Endothelial cell of umbilical vein (primary cell): ENCODE measurements around the gene OMD. TPM values are rescaled to one million over a fixed set of nuclear protein-coding genes. Genes with fewer than 3 reads are reported as not detected.

Experiments
- BruUV-seq: library from RNA; stranded (reverse); fragments of 400-500 nt; replicated peaks from 2 replicates; lab custom pipeline; 2021; lab: Mats Ljungman, UMichigan
- CTCF ChIA-PET: fragments of 300-600, 350-600 bp; sonication (Branson Sonifier 250); formaldehyde crosslinking; loops from one replicate; lab custom pipeline; 2021; ENCODE audit warnings: antibody characterized with exemption, inconsistent platforms; lab: Charles Lee
- POLR2A ChIA-PET: fragments of 300-600, 350-600 bp; sonication (Branson Sonifier 250); formaldehyde crosslinking; loops from one replicate; lab custom pipeline; 2021; ENCODE audit warnings: antibody characterized with exemption, inconsistent platforms; lab: Charles Lee
- DNase-seq: peaks from one replicate; pipeline ENCODE4 v3.0.0-alpha.2; 2011; ENCODE audit warnings: low read depth, low spot score
- FAIRE-seq: peaks from 2 replicates; lab custom pipeline; 2011; peaks lifted over from hg19 to GRCh38; lab: Jason Lieb, UNC
- H2AFZ ChIP-seq: 2 replicates; pipeline ENCODE4 v1.6.0; 2012; ENCODE audit warnings: low read depth, low read length, control low read depth, inconsistent platforms
- H3K27ac ChIP-seq: 2 replicates; pipeline ENCODE4 v1.5.1; 2011; ENCODE audit warnings: low read depth, mild to moderate bottlenecking, control low read depth, low read length, moderate library complexity; ENCODE audit not compliant: insufficient read depth
- H3K27me3 ChIP-seq, 2 experiments: 2 replicates each; pipeline versions ENCODE4 v1.6.0 to v1.6.1; 2011; ENCODE audit warnings: low read length in 2 of 2, mixed read lengths in 1 of 2; ENCODE audit not compliant: control insufficient read depth in 2 of 2, insufficient read depth in 2 of 2
- H3K36me3 ChIP-seq, 2 experiments: 2 replicates in 1 of 2; 3 replicates in 1 of 2; pipeline ENCODE4 v1.5.1; 2011; ENCODE audit warnings: low read length in 2 of 2, mild to moderate bottlenecking in 1 of 2, moderate library complexity in 1 of 2; ENCODE audit not compliant: control insufficient read depth in 2 of 2, insufficient read depth in 2 of 2; ENCODE audit errors: extremely low read depth in 1 of 2
- H3K4me1 ChIP-seq: 3 replicates; pipeline ENCODE4 v1.5.1; 2011; ENCODE audit warnings: mild to moderate bottlenecking, low read length; ENCODE audit not compliant: control insufficient read depth, insufficient read depth; ENCODE audit errors: extremely low read depth
- H3K4me2 ChIP-seq: 2 replicates; pipeline ENCODE4 v1.6.1; 2011; ENCODE audit warnings: low read length, control low read depth, mixed read lengths; ENCODE audit not compliant: insufficient read depth
- H3K4me3 ChIP-seq, 3 experiments: fragments of 200-600 bp in 1 of 3; sonication (generic), shearing (Covaris generic) in 1 of 3; replicated peaks in 1 of 3; 2 replicates each; pipeline ENCODE4 v1.5.1; 2011 to 2016; ENCODE audit warnings: control low read depth in 3 of 3, low read length in 3 of 3, mild to moderate bottlenecking in 2 of 3, inconsistent platforms in 1 of 3, low read depth in 1 of 3, moderate library complexity in 1 of 3; ENCODE audit not compliant: insufficient read depth in 1 of 3
- H3K79me2 ChIP-seq: 2 replicates; pipeline ENCODE4 v1.6.0; 2012; ENCODE audit warnings: low read length, inconsistent platforms; ENCODE audit not compliant: control insufficient read depth, insufficient read depth
- H3K9ac ChIP-seq: replicated peaks from 2 replicates; pipeline ENCODE3; 2011; ENCODE audit warnings: low read length, control low read depth; ENCODE audit not compliant: insufficient read depth; ENCODE audit errors: extremely low read depth
- H3K9me1 ChIP-seq: replicated peaks from 3 replicates; pipeline ENCODE4 v1.6.0; 2011; ENCODE audit warnings: mild to moderate bottlenecking, low read length; ENCODE audit not compliant: control insufficient read depth, insufficient read depth; ENCODE audit errors: extremely low read depth
- H3K9me3 ChIP-seq: replicated peaks from 2 replicates; pipeline ENCODE4 v1.5.1; 2012; ENCODE audit warnings: low read length, inconsistent platforms; ENCODE audit not compliant: control insufficient read depth, insufficient read depth
- H4K20me1 ChIP-seq: replicated peaks from 2 replicates; pipeline ENCODE3; 2011; ENCODE audit warnings: mild to moderate bottlenecking, low read length; ENCODE audit not compliant: control insufficient read depth, insufficient read depth; ENCODE audit errors: extremely low read depth
- EZH2 ChIP-seq: IDR thresholded peaks from 2 replicates; pipeline ENCODE4 v1.6.1; 2012; ENCODE audit warnings: borderline replicate concordance, low read depth, mild to moderate bottlenecking, moderate library complexity, low read length, inconsistent platforms; ENCODE audit not compliant: severe bottlenecking
- FOS ChIP-seq: IDR thresholded peaks from 2 replicates; pipeline ENCODE4 v1.6.1; 2011; ENCODE audit warnings: mild to moderate bottlenecking, low read length, moderate library complexity, borderline replicate concordance; ENCODE audit not compliant: insufficient read depth
- GATA2 ChIP-seq: IDR thresholded peaks from 2 replicates; pipeline ENCODE4 v1.7.0; 2011; ENCODE audit warnings: low read depth, mild to moderate bottlenecking, moderate library complexity, mixed read lengths, low read length; ENCODE audit not compliant: insufficient read length, insufficient read depth
- JUN ChIP-seq: IDR thresholded peaks from 2 replicates; pipeline ENCODE4 v1.6.1; 2011; ENCODE audit warnings: borderline replicate concordance, low read depth; ENCODE audit not compliant: insufficient read length, insufficient read depth
- MYC ChIP-seq: IDR thresholded peaks from one replicate; pipeline ENCODE4 v1.6.1; 2011; ENCODE audit warnings: mild to moderate bottlenecking, low read depth, low read length
- POLR2A ChIP-seq: IDR thresholded peaks from 2 replicates; pipeline ENCODE4 v1.6.1; 2012; ENCODE audit warnings: low read depth, mild to moderate bottlenecking, control low read depth, low read length
- POLR2AphosphoS5 ChIP-seq: IDR thresholded peaks from 2 replicates; pipeline ENCODE4 v1.6.1; 2012; ENCODE audit warnings: low read depth, mild to moderate bottlenecking, control low read depth, low read length, moderate library complexity; ENCODE audit not compliant: insufficient read depth
- dilution Hi-C: fragments of 300-500 bp; cut with MboI; formaldehyde crosslinking; loops from one replicate; pipeline ENCODE4 v1.15.0; 2019; ENCODE audit warnings: low sequenced_read_pairs; ENCODE audit not compliant: extremely low pct_ligation_motif_present
- intact Hi-C: fragments of 100-400 bp; cut with micrococcal nuclease; formaldehyde crosslinking; loops from one replicate; pipeline ENCODE4 v1.10.0; 2022
- polyA plus RNA-seq, 4 experiments: library from polyadenylated mRNA; depleted of rRNA in 3 of 4; stranded (reverse) in 3 of 4; unstranded in 1 of 4; fragments of >200 nt; gene quantifications; 2 replicates each; pipeline versions ENCODE4 v1.2.1 to v1.2.3, GENCODE V29; 2011 to 2012; ENCODE audit warnings: missing spikeins in 1 of 4
- total RNA-seq: library from RNA; stranded (reverse); gene quantifications from 2 replicates; pipeline ENCODE4 v1.2.3, GENCODE V29; 2021
- TF ChIP-seq, protein P1 (sequence below), 2 donors: IDR thresholded peaks; 1 replicate in 1 of 2; 2 replicates in 1 of 2; pipeline ENCODE4 v1.5.1; 2011; ENCODE audit warnings: low read length in 2 of 2, mild to moderate bottlenecking in 2 of 2, moderate library complexity in 2 of 2, control low read depth in 1 of 2, inconsistent platforms in 1 of 2, low read depth in 1 of 2; ENCODE audit not compliant: insufficient read depth in 1 of 2; ENCODE audit errors: extremely low read depth in 1 of 2
- TF ChIP-seq, protein P2 (sequence below): IDR thresholded peaks from 2 replicates; pipeline ENCODE4 v1.6.1; 2011; ENCODE audit not compliant: insufficient read depth, insufficient read length

OMD gene
- total and polyA plus RNA-seq, 2 donors (not counting 3 experiments of a cell fraction or from before 2014, with no cell fraction given) = not detected

GRCh38 chr9:92440751-92441046, 16.4 kb upstream of the OMD start:
- Histone ChIP-seq H3K36me3 (no peaks in the 10 kb centered on the region), H3K79me2 (no peaks in the 10 kb centered on the region), H3K9ac (no peak overlapping the region), H3K27ac (no peak overlapping the region), H3K27me3 (no peaks in the 10 kb centered on the region), H3K9me3 (no peaks in the 10 kb centered on the region), H3K4me2 (no peak overlapping the region), H3K4me3 (no peak overlapping the region), H3K4me1 (no peaks in the 10 kb centered on the region), H4K20me1 (no peaks in the 10 kb centered on the region), H2AFZ (no peak overlapping the region), H3K9me1 (no peaks in the 10 kb centered on the region)
- intact Hi-C loops = no loop called here
- no peak for FAIRE-seq
- no peak for DNase-seq
- no TSS peak for BruUV-seq
- dilution Hi-C loops = no loop called here
- POLR2A ChIA-PET = no interaction called here
- no peak for TF ChIP-seq JUN
- TF ChIP-seq POLR2A = no peak
- TF ChIP-seq, protein P1, sequence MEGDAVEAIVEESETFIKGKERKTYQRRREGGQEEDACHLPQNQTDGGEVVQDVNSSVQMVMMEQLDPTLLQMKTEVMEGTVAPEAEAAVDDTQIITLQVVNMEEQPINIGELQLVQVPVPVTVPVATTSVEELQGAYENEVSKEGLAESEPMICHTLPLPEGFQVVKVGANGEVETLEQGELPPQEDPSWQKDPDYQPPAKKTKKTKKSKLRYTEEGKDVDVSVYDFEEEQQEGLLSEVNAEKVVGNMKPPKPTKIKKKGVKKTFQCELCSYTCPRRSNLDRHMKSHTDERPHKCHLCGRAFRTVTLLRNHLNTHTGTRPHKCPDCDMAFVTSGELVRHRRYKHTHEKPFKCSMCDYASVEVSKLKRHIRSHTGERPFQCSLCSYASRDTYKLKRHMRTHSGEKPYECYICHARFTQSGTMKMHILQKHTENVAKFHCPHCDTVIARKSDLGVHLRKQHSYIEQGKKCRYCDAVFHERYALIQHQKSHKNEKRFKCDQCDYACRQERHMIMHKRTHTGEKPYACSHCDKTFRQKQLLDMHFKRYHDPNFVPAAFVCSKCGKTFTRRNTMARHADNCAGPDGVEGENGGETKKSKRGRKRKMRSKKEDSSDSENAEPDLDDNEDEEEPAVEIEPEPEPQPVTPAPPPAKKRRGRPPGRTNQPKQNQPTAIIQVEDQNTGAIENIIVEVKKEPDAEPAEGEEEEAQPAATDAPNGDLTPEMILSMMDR (IDR thresholded peaks at IDR 0.05; ENCODE audit: extremely low read depth in 1 of 2, insufficient read depth in 1 of 2, low read depth in 1 of 2, low read length in 2 of 2) = no peak
- no peak for TF ChIP-seq MYC
- TF ChIP-seq GATA2 = no peak
- TF ChIP-seq FOS = no peak
- TF ChIP-seq EZH2 = no peak
- TF ChIP-seq, protein P2, sequence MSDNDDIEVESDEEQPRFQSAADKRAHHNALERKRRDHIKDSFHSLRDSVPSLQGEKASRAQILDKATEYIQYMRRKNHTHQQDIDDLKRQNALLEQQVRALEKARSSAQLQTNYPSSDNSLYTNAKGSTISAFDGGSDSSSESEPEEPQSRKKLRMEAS = no peak
- TF ChIP-seq POLR2AphosphoS5 = no peak
- CTCF ChIA-PET = interaction anchor here (0.9 to 2.5 kb wide), 5 partner anchors 29 to 119 kb away, joined by 3 to 37 read pairs (median 3); partner anchors contain the start of genes CENPP and NOL8
